GM21367 (cell line): ENCODE results near the gene MFSD6.
A peak's percentile ranks its signal among the peaks of the same experiment; 100 is the strongest.
"Not testable (repeated sequence)": the region's sequence is repeated elsewhere in the genome, so short reads cannot be mapped to it uniquely, and the experiment has no call there.

Experiments used
- ATAC-seq: cut with Tn5 transposase; IDR thresholded peaks from one replicate; pipeline ENCODE4 v1.9.1; 2021; ENCODE audit not compliant: unreplicated experiment

Gene MFSD6

DNA sequence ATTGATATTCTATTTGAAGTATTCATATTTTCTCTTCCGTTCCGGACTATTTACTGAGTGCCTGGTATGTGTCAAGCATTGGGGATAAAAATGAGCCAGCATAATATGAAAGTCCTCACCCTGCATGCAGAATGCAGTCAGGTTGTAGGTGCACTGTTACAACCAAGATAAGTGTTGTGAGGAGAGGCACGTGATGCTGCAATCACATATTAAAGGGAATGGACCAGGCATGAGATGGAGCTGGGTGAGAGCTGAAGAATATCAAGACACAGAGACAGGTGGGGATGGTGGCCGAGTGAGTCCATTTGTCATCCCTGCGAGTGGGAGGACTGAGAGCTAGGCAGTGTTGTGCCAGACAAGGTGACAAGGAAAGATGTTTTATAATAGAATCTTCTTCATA lies 52.3 kb downstream of the MFSD6 start:
- no peak for ATAC-seq

- ATAC-seq: no peak
These were observed 54.0 kb downstream of the MFSD6 start for GRCh38 chr2:190462181-190462580.

- ATAC-seq: no peak
These were observed 54.5 kb downstream of the MFSD6 start for GRCh38 chr2:190462611-190463010.

DNA sequence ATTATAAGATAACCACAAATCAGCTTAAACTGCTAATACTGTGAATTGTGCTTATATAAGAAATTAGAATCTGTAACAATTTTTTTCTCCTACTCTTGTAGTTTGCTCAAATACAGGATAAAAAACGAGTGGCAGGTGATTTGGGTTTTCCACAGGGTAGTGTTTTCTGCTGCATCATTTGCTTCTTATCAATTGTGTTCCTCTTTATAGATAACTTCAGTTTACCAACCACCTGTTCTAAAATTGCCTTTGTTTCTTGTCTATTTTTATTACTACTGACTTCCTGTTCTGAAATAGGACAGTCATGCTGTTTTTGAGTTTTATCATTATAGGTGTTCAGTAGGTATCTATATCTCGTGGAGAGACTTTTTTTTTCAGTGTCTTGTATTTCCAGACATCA lies 56.9 kb downstream of the MFSD6 start:
- ATAC-seq: peak; percentile 39

- no peak for ATAC-seq
These were observed 58.8 kb downstream of the MFSD6 start for GRCh38 chr2:190466819-190467446.

GRCh38 chr2:190467575-190468083 lies 59.5 kb downstream of the MFSD6 start:
- ATAC-seq: no peak

- ATAC-seq: not testable (repeated sequence)
These were observed 60.2 kb downstream of the MFSD6 start for GRCh38 chr2:190468354-190468753.

GRCh38 chr2:190468814-190469569 lies 60.8 kb downstream of the MFSD6 start:
- peak; percentile 59 for ATAC-seq

DNA sequence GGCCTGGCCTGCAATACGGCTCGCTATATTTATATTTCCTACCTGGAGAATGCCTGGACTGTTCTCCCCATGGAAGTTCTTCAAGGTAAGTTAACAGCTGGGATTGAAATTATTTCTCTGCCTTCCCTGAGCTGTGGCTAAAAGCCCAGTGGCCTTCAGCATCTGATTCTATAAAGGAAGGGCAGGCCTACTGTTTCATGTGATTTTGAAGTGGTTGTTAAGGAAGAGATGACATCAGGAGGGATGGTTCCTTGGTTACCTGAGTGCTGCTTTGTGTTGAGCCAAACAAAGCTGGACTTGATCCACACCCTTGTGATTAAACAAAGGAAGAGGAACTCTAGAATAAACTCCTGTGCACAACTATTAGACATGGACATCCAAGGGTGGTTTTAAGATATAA lies 61.6 kb downstream of the MFSD6 start:
- ATAC-seq: no peak

- no peak for ATAC-seq
These were observed 62.2 kb downstream of the MFSD6 start for GRCh38 chr2:190470256-190470826.

DNA sequence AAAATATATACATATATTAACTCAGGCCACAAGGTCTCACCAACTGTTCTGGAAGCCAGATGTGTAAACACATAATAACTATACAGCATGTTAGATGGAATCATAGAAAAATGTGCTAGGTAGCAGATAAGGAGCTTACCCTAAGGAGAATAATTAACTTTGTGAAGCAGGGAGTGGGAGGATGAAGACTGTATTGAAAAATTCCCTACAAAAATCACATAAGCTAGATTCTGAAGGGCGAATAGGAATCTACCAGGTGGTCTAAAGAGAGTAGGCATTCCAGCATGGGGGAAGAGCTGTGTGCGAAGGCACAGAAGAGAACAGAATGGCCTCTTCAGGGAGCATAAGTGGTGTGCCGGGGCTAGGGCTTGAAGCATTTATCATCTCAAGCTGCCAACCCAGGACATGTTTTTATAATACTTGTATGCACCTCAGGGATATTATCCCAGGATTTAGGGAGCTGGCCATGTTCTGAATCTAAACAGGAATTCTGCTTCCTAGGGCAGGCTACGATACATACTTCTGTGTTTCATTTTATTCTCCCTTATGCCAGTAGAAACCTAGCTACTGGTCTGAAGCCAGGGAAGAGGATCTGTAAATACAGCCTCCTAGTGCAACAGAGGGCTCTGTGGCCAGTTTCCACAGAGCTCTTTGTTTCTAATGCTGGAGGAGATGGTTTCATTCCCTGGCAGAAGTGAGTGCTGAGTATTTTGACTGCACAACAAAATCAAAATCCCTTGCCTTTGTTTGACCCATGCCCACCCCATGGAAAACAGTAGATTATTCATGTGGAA lies 69.7 kb downstream of the MFSD6 start:
- no peak for ATAC-seq

GRCh38 chr2:190478572-190479195 lies 70.5 kb downstream of the MFSD6 start:
- ATAC-seq: no peak

- no peak for ATAC-seq
These were observed 73.2 kb downstream of the MFSD6 start for GRCh38 chr2:190481339-190481738.

GRCh38 chr2:190482451-190482850 lies 74.3 kb downstream of the MFSD6 start:
- ATAC-seq: no peak

DNA sequence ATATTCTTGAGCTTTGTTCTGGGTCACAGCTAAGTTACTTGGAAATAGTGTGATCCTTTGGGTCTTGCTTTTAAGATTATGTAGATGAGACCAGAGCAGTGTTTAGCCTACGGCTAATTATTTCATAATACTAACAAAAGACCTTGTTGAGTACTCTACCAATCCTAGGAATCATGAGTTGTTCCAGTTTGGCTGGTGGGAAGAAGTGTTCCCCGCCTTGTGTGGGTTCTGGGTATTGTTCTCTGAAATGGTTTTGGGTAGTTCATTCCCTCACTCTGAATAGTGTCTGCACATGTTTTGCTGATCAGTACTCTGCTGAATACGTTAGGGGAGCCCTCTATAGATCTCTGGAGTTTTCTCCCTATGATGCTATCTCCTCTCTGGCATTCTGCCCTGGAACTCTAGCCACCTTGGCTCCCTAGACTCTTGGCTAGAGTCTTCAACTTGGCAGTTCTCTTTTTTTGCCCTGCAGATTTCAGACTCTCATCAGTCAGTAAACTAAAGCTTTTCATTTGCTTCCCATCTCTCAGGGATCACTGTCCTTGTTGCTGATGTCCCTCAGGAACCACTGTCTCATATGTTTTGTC lies 78.0 kb downstream of the MFSD6 start:
- ATAC-seq: no peak

GRCh38 chr2:190488516-190489233 lies 80.5 kb downstream of the MFSD6 start:
- ATAC-seq: no peak

DNA sequence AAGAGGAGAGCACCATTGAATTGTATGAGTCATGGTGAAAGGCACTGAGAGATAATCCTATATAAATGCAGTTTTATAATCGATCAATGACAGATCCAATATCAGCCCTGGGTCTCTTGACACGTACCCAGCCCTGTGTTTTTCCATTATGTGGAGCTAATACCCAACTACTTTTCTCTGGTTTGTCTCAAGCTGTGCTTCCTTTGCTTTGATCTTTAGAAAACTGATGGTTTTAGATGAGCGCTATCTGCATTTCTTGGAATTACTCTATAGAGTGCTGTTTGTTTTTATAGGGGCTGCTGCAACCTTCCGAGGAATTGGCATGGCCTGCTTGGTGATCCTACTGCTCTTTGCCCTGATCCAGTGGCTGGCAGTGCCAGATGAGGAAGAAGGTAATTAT lies 81.3 kb downstream of the MFSD6 start:
- ATAC-seq: no peak

DNA sequence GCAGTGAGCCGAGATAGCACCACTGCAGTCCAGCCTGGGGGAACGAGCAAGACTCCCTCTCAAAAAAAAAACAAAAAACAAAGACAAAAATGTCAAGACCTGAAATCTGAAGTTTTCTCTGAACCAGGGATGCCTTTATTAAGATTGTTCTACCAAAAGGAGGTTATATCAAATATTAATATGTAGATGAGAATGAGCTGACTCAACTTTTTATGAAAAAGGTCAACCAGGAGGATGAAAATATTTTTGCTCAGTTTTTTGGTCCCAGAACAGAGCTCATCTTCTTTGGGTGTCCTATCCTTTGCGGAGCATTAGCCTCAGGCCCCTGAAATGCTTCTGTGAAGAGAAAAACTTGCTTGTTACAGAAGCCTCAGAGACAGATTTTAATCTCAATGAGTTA lies 82.3 kb downstream of the MFSD6 start:
- no peak for ATAC-seq

DNA sequence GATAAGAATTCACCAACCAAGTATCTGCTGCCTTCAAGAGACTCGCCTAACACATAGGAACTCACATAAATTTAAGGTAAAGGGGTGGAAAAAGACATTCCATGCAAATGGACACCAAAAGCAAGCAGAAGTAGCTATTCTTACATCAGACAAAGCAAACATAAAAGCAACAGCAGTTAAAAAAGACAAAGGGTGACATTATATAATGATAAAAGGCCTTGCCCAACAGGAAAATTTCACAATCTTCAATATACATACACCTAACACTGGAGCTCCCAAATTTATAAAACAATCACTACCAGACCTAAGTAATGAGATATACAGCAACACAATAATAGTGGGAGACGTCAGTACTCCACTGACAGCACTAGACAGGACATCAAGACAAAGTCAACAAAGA lies 84.9 kb downstream of the MFSD6 start:
- ATAC-seq: no peak
